Stimulated activated CD4-positive, alpha-beta T cell treated with anti-CD3 and anti-CD28 coated beads, Interleukin-12 subunit alpha, Interleukin-12 subunit beta, amount 100 ng/mL, for 48 hours (primary cell): ENCODE results near the gene UGT1A5.

ENCODE experiments used
- DNase-seq, 3 donors: peaks; one replicate each; pipeline ENCODE4 v3.0.0-alpha.2; 2020; ENCODE audit warnings: low read depth in 2 of 3, low spot score in 1 of 3

Gene UGT1A5

DNA sequence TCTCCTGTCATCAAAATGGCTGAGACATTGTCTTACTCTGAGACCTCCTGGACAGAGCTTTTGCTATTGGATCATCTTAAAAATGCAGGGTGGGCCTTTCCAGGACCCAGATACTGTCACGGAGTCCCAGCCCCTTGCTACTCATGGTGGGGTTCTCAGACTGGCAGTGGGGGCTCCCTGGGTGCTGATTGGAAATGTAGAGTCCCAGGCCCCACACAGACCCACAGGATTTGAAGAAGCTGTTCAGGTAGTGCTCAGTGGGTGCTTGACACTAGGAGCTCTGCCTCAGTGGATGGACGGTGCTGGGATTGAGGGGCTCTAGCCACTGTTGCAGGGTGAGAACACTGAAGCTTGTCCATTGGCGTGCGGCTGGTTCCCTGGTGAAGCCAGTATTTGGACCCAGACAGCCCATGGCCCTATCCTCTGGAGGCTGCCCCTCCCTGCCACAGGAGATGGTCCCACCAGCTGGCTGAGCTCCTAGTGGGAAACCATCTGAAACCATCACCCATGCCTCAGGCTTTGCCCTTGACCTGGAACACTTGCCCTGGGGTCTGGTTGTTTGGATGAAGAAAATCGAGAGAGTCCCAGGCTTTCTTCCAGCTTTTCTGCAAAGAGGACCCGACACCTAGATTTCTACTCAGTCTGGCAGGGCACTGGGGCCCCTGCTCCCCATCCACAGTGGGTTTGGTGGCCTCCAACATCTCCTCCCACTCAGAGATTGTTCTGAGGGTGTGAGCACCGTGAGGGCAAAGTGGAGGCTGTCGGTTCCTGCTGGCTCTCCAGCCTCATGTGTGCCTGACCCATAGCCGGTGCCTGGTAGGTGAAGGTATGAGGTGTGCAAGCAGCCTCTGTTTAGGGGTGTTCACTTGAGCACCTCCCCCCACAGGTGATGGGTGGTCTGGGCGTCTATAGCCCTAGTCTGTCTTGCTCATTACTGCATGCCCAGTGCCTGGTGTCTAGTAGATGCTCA is 95.5 kb downstream of the UGT1A5 start:
- DNase-seq, result no peak

DNA sequence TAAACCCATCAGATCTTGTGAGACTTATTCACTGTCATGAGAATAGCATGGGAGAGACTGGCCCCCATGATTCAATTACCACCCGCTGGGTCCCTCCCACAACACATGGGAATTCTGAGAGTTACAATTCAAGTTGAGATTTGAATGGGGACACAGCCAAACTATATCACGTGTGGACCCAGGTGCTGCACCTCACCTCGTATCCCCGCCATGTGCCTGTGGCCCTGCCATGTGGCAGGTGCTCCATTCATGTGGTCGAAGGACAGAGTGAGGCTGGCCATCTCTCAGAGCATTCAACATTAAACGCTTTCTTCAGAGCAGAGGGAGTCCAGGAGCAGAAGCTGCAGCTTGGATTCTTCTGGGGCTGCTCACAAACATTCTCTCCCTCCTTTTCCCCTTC is 97.7 kb downstream of the UGT1A5 start:
- DNase-seq, result no peak

DNA sequence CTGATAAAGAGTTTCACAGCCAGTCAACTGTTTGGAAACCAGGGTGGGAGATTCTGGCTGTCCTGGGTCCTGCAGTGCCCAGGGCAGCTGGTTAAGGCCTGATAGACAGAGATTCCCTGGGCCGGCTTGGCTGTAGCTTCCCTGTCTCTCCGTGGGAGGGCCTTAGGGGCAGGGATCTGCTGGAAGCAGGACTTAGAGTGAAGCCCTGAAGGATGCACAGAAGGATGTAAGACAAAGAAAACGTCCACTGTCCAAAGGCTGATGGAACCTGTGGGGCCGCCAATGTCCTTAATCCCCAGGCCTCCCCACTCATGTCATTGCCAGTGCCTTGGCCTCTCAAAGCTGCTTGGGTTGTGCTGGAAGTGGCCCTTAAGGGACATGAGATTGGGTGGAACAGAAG is 98.4 kb downstream of the UGT1A5 start:
- no peak for DNase-seq

DNA sequence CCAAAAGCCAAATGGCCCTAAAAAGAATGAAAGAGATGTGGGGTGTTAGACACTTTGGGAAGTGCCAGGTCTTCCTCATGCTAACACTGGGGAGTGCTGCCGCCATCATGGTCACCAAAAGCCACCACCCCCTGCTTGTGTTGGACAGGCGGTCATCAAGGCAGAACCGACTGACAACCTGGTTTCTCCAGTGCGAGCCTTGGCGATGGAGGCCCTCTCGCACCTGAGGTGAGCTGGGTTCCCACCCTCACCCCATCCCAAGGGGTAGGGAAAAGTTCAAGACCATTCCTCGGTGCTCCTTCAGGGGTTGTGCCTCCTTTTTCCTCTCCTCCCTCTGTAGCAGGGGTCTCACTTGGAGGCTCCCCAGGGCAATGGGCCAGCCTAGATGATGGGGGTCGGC is 99.0 kb downstream of the UGT1A5 start:
- no peak for DNase-seq

DNA sequence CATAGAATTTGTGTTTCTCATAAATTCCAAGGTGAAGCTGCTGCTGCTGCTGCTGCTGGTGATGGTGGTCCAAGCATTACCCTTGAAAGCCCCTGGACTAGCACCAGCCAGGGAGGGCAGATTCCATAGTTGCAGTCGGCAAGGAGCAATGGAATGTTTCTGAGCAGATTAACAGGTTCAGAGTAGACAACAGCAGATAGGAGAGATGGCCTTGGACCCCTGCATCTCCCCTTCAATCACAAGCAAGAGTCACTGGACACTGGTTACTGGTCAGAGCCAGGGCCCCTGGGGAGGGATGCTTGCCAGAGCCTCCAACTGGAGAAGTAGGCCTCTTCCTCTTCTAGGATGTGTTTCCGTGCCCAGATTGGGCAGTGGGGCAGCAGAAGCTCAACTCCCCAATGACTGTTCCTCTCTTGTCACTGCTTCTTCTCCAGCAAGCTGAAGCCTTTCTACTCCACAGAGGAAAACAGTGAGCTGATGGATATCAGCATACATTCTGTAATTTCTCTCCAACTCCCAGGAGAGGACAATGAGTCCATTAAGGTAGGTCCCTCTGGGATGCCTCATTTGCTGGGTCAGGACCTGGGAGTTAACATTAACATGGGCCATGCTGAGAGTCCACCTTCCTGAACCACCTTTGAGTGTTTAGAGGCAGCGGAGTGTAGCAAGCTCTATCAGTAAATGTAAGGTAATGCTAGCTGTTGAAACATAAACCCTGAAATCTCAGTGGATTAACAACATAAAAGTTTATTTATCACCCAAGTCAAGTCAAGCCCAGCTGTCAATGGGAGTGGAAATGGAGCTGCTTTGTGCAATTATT is 100.7 kb downstream of the UGT1A5 start:
- no peak for DNase-seq

DNA sequence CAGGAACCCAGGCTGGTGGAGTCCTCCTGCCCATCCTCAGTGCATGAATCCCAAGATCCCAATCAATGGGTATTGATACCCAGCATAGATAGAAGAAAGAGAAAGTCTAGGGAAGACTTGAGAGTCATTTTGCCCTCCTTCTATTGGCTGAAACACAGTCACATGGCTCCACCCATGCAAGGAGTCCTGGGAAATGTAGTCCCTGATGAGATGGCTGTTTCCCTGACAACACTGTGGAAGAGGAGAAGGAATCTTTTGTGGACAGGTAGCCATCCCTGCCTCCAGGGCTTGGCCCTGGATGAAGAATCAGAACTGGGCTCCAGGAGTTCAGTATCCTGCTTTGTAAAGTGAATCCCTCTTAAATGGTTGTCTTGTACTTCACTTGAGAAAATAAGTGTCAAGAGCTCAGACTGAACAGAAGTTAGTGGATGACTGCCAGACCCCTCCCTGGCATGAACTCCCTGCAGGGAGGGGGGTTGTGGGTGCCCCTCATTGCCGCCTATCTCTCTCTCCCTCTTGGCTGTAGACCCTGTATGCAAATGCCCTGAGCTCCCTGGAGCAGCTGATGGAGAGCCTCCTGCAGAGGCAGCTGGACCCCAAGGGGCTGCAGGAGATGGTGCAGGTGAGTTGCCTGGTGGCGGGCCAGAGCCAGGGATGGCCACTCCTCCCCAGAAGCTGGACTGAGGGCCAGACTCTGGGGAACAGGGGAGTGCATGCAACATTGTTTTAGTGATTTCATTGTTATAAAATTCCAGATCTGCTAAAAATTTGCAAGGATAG is 101.5 kb downstream of the UGT1A5 start:
- DNase-seq, result no peak

DNA sequence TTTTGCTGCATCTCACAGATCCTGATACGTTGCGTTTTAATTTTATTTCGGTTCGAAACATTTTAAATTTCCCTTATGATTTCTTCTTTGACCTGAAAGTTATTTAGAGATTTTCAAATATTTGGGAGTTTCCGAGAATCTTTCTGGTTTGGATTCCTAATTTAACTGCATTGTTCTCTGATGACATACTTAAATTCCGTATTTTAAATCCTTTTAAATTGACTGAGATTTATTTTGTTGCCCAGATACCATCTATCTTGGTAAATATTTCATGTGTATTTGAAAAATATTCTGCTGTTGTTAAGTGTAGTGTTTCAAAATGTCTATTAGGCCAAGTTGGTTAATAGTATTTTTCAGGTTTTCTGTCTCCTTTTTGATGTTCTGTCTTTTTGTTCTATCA is 103.2 kb downstream of the UGT1A5 start:
- DNase-seq, result no peak

DNA sequence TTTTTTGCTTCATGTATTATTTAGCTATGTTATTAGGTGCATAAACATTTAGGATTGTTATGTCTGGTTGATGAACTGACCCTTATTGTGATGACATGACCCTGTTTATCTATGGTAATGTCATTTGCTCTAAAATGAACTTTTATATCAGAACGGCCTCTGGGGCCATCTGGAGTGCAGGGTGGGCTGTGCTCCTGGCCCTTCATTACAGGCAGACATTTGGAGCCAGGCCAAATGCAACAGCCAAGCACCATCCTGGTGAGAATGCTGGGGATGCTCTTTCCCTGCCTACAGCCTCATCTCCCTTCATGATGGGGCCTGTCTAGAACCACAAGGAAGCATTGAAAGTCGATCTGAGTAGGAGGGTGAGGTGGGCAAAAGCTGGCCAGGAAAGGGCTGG is 103.6 kb downstream of the UGT1A5 start:
- DNase-seq, result no peak

DNA sequence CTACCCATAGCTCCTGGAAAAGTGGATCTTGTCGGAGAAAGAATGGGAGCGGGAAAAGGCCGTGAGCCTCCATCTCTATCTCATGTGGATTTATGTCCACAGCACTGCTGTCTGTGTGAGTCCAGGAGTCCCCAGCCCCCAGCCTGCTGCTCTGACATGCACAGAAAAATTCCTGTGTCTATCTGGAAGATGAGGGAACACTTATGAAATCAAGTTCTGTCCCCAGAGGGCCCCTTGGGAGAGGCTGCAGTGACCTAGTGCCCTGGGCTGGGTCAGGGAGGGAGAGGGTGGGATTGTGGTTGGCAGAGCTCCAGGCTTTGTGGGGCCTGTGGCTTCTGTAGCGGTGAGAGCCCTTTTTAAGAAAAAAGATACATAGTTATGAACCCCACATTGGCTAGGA is 104.1 kb downstream of the UGT1A5 start:
- no peak for DNase-seq

DNA sequence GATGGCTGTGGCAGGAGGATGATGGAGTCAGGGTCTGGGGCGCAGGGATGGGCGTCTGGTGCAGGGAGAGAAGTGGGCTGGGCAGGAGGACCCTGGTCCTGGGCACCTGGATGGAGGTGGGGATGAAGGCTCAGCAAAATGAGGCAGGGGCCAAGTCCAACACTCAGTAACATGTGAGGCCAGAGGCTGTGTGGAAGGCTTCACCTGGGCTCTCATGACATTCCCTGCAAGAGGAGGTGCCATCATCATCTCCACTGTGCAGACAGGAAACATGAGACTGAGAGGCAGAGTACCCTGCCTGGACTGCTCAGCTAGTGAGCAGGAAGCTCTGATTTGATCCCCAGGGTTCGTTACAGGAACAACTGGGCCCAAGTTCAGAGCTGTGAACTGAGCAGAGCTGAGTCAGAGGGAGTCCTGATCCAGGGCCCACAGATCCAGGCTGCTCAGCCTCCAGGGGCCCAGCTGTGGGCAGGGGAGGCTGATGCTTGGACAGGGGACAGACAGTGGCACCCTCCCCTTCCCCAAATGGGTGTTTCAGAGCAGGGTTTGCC is 104.7 kb downstream of the UGT1A5 start:
- DNase-seq, result no peak

DNA sequence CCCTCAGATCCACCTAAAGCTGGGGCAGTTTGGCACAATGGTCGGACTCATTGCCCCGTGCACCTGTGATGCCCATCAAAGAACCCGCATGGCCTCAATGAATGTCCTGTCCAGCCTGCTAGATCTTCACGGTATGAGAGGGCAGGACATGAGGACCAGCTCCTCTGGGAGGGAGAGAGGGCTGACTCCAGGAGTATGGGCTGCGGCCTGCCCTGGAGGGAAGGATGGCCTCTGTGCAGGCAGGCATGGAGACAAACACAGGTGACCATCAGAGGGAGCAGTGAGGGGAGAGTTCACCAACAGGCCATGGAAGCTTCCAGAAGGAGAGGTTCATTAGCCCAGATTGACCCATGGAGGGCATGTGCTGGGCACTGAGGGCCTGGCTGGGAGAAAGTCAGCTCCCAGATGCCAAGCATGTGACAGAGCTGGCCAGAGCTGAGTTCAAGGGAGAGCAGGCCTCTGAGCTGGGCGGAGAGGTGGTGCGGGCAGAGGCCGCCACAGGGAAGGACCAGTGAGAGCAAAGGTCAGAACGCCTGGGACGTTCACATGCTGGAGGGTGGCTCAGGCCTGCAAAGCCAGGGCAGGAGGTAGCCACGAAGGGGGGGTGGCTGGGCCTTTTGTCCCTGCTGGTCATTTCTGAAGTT is 105.4 kb downstream of the UGT1A5 start:
- no peak for DNase-seq

DNA sequence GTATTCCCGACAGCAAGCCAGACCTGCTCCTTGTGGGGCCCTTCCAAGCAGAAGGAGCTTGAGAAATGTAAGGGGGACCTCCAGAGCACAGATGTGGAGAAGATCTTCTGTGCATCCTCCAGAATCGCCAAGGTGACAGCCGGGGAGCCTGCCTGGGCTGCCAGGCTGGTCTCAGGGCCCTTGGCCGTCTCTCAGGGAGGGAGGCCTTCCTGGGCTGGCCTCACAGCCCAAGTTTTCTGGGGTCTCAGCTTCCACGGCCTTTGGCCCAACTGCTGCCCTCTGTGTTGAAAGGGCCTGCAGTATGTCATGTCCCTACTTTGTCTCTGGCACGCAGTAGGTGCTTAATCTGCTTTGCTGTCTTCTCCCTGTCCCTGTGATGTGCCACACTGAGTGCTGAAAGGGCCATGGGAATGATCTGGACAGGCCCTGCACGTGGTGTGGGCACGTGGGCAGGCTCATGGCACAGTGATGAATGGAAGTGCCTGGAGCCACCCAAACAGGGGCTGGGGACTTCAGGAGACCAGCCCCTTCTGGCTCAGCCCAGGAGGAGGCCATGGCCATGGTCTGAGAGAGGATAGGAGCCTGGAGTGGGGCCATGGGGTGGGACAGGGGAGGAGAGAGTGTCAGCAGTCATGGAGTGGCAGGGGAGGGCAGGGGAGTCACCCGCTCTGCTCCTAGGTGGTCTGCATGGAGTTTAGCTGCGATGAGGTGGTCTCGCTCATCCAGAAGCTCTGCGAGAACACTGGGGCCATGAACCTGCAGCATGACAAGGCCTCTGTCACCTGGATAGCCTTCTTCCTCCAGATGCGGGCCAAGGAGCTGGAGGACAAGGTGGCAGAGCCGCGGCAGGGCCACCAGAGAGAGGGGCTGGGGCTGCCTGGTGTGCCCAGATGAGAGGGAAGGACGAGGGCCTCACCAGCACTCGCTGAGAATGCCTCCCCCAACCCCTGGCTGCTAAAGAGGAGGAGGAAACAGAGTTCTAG is 106.2 kb downstream of the UGT1A5 start:
- DNase-seq, result no peak

DNA sequence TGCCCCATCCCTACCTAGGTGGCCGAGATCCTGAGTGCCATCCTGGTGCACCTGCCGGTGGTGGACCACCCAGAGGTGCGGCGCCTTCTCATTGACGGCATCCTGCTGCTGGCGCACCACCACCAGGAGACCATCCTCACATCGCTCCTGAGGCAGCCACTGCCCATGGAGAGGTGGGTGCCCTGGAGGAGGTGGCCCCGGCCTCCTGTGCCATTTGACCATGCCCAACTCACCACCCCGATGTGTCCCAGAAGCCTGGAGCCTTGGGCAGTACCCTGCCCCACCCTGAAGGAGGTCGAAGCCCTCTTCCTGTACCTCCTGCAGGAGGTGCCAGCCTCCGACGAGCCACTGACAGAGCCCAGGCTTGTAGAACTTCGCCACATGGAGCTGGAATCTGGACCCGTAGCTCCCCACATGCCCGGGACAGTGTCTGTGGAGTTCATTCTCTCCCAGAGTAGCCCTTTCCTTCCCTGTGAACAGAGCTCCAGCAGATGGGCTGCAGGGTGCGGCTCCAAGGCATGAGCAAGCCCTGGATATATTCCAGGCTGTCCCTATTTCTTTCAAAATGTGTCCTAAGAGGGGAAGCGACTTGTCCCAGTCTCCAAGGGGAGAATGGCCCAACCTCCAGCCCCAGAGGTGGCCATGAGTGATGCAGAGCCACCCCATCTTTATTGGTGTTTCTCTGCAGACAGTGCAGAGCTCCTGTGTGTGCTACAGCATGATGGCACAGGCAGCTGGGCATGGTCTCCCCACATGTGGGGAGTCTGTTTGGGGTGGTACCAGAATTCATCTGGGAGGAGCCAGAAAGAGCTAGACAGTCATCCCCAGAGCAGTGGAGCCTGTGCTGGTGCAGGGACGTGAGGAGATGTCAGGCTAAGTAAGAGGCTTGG is 107.4 kb downstream of the UGT1A5 start:
- no peak for DNase-seq

DNA sequence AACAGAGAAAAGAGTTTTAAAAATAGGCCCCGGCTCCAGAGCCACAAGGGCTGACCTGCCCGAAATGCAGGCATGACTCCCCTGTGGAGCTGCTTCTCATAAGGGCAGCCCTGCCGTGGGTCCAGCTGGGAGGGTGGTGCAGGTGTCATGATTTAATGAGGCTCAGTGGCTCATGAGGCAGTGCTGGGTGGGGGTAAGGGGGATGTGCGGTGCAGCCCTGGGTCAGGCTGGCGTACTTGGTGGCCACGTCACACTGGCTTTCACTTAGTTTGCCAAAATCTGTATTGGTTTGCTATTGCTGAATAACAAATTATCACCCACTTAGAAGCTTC is 108.0 kb downstream of the UGT1A5 start:
- no peak for DNase-seq

DNA sequence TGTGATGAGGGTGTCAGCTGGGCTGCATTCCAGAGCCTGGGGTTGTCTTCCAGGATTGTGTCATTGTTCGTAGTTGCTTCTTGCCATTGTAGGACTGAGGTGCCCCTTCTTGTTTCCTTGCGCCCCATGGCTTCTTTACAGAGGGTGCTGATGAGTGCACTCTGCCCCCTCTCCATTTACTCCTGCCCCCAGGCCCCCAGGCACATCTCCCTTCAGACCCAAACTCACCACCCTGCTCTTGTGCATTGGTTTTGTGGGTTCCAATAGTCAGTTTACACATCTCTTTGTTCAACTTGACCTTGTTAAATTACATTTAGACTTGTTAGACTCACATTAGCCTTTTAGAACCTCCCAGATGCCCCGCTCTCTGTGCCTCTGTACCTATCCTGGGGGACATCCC is 108.5 kb downstream of the UGT1A5 start:
- no peak for DNase-seq

DNA sequence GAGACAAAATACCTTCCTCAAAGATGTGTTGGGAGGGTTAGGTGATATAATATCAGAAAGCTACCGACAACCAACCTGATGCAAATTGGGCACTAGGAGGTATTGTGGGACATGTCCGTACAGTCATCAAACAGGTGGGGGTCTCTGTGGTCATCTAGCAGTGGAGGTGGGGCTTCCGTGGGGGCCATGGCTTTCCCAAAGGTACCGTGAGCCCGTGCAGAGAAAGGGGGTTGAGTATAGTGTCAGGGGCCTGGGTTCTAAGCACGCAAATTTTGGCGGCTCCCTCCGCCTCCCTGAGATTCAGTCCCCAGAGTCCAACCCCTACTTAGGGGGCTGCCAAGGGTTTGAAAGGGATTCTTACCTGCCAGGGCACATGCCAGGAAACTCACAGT is 109.0 kb downstream of the UGT1A5 start:
- no peak for DNase-seq

DNA sequence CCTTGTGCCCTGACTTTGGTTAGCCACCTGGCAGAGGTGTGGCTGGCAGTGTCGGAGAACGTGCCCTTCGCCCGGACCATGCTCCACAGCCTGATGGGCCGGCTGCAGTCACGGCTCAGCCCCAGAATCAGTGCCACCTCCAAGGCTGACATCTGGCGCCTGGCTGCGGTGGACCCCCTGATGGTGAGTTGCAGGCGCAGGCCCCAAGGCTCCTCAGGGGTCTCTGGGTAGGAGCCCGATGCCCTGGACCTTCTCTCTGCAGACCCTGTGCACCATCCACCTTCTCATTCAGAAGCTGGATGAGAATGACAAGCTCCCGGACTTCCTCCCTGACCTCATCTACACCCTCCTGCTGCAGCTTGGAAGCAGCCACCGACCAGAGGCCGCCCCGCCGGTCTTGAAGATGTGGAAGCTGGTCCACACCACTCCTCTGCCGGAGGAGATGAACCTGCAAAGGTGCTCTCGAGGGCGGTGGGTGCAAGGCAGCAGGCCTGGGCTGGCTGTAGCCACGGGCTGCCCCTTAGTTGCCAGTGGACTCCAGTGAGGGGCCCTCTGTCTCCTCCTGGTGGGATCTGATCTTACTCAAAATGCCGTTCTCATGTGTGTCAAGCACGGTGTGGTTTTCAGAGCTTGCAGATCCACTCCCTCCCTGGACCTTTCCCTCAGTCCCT is 109.5 kb downstream of the UGT1A5 start:
- DNase-seq, result no peak
